Measurements from ENCODE around the gene SPAG17. TPM values are rescaled to one million over a fixed set of nuclear protein-coding genes. Genes with fewer than 3 reads are reported as not detected.

The SPAG17 gene
- total and polyA plus RNA-seq, 2 experiments from 2014 or later, result 0.36 to 1.7 TPM

DNA sequence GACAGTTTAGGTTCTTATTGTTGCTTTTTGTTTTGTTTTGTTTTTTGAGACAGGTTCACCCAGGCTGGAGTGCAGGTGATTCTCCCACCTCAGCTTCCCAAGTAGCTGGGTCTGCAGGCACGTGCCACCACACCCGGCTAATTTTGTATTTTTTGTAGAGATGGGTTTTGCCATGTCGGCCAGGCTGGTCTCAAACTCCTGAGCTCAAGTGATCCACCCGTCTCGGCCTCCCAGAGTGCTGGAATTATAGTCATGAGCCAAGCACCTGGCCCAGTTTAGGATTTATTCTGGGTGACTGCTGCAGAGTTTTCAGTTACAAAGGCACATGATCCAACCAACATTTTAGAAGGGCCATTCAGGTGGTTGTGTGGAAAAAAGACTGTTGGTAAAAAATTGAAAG, 102.0 kb downstream of the SPAG17 start:
- Histone ChIP-seq H4K20me1 (ENCODE audit: insufficient read depth, poor library complexity, severe bottlenecking) (no peaks in the 10 kb centered on the region), H3K79me2 (no peaks in the 10 kb centered on the region), H3K4me3 (no peak overlapping the region), H2AFZ (no peak overlapping the region), H3K9me2 (replicated peaks; ENCODE audit: insufficient read depth) (no peaks in the 10 kb centered on the region), H3K27me3 (no peaks in the 10 kb centered on the region), H3K9me3 (ENCODE audit: low read depth) (no peaks in the 10 kb centered on the region), H3K4me2 (no peak overlapping the region), H3K27ac (no peak overlapping the region), H3K4me1 (ENCODE audit: insufficient read depth) (no peaks in the 10 kb centered on the region), H3K36me3 (replicated peaks; ENCODE audit: insufficient read depth, low read depth) (no peaks in the 10 kb centered on the region)
- DNase-seq (ENCODE audit: low spot score), result no peak
- 94% methylated on average over 5 of the region's 5 CpGs for WGBS (ENCODE audit: low lambda C conversion rate, missing lambda C conversion rate)
- TF ChIP-seq, protein P1, sequence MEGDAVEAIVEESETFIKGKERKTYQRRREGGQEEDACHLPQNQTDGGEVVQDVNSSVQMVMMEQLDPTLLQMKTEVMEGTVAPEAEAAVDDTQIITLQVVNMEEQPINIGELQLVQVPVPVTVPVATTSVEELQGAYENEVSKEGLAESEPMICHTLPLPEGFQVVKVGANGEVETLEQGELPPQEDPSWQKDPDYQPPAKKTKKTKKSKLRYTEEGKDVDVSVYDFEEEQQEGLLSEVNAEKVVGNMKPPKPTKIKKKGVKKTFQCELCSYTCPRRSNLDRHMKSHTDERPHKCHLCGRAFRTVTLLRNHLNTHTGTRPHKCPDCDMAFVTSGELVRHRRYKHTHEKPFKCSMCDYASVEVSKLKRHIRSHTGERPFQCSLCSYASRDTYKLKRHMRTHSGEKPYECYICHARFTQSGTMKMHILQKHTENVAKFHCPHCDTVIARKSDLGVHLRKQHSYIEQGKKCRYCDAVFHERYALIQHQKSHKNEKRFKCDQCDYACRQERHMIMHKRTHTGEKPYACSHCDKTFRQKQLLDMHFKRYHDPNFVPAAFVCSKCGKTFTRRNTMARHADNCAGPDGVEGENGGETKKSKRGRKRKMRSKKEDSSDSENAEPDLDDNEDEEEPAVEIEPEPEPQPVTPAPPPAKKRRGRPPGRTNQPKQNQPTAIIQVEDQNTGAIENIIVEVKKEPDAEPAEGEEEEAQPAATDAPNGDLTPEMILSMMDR (IDR thresholded peaks at IDR 0.05; ENCODE audit: poor library complexity), result no peak
- TF ChIP-seq EZH2 (IDR thresholded peaks at IDR 0.05; ENCODE audit: borderline replicate concordance), result no peak
- TF ChIP-seq EZH2phosphoT487 (IDR thresholded peaks at IDR 0.05; ENCODE audit: low read depth, severe bottlenecking, unreplicated experiment), result no peak

DNA sequence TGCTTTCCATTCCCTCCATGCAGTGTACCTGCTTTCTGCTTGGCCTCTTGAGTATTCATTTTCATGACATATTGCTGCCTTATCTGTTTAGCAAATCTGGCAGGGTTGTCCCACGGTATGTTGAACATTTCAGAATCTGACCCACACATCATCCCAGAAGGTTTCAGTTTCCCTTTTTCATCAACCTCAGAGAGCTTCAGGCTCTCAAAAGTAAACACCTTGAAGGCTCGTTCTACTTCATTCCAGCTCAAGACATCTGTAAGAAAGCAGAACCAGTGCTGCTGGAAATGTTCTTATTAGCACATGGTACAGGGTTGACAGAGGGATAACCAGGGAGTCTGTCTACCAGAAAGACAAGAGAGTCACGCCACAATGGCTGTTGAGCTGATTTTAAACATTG, 103.6 kb downstream of the SPAG17 start:
- H3K4me3 ChIP-seq, result no peak overlapping the region
- H3K27me3 ChIP-seq, result no peaks in the 10 kb centered on the region
- H2AFZ ChIP-seq, result no peak overlapping the region
- H3K4me2 ChIP-seq, result no peak overlapping the region
- 43% methylated on average over 3 of the region's 3 CpGs for WGBS (ENCODE audit: low lambda C conversion rate, missing lambda C conversion rate)
- DNase-seq (ENCODE audit: low spot score), result peak; percentile 28
- no peaks in the 10 kb centered on the region for H3K36me3 ChIP-seq (replicated peaks; ENCODE audit: insufficient read depth, low read depth)
- TF ChIP-seq EZH2phosphoT487 (IDR thresholded peaks at IDR 0.05; ENCODE audit: low read depth, severe bottlenecking, unreplicated experiment) (no peak), EZH2 (IDR thresholded peaks at IDR 0.05; ENCODE audit: borderline replicate concordance) (no peak)
- TF ChIP-seq, protein P1 (IDR thresholded peaks at IDR 0.05; ENCODE audit: poor library complexity), result no peak
- no peaks in the 10 kb centered on the region for H3K9me2 ChIP-seq (replicated peaks; ENCODE audit: insufficient read depth)
- H3K79me2 ChIP-seq, result no peaks in the 10 kb centered on the region
- no peaks in the 10 kb centered on the region for H4K20me1 ChIP-seq (ENCODE audit: insufficient read depth, poor library complexity, severe bottlenecking)
- no peaks in the 10 kb centered on the region for H3K4me1 ChIP-seq (ENCODE audit: insufficient read depth)
- H3K9me3 ChIP-seq (ENCODE audit: low read depth), result no peaks in the 10 kb centered on the region
- H3K27ac ChIP-seq, result no peak overlapping the region

DNA sequence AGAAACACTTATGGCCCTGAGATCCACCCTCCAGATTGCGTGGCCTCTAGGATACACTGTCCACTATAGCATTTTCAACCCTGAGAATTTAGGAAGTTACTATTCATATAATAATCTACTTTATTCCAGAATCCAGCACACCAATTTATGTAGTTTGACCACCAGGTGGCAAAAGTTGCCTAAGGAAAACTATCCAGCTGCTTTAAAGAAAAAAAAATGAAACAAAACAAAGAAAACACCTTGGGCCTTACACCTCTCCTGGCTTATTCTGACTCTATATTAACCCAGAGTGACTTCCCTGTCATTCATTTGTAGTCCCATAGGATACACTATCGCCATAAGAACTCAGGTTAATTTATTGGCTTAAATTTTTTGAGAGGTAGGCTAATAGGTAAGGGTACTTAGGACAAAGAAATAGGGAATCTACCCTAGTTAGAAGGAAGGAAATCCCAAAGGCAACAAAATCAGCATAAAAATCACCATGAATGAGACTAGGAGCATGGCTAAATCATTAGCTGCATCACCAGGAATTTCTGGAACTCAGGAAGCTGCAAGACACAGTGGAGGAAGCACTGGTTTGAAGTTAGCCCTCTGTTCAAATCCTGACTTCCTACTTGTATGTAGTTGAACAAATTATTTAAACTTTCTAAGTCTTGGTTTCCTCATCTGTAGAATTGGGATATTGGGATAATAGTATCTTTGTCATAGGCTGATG, 107.5 kb downstream of the SPAG17 start:
- H3K9me3 ChIP-seq (ENCODE audit: low read depth), result no peaks in the 10 kb centered on the region
- H3K4me1 ChIP-seq (ENCODE audit: insufficient read depth), result no peaks in the 10 kb centered on the region
- no peaks in the 10 kb centered on the region for H4K20me1 ChIP-seq (ENCODE audit: insufficient read depth, poor library complexity, severe bottlenecking)
- H3K27ac ChIP-seq, result no peak overlapping the region
- H3K27me3 ChIP-seq, result no peaks in the 10 kb centered on the region
- H3K36me3 ChIP-seq (replicated peaks; ENCODE audit: insufficient read depth, low read depth), result no peaks in the 10 kb centered on the region
- WGBS (ENCODE audit: low lambda C conversion rate, missing lambda C conversion rate), result 45% methylated on average over 2 of the region's 2 CpGs
- H3K9me2 ChIP-seq (replicated peaks; ENCODE audit: insufficient read depth), result no peaks in the 10 kb centered on the region
- TF ChIP-seq, protein P1 (IDR thresholded peaks at IDR 0.05; ENCODE audit: poor library complexity), result peak; percentile 74
- TF ChIP-seq EZH2 (IDR thresholded peaks at IDR 0.05; ENCODE audit: borderline replicate concordance), result no peak
- TF ChIP-seq EZH2phosphoT487 (IDR thresholded peaks at IDR 0.05; ENCODE audit: low read depth, severe bottlenecking, unreplicated experiment), result no peak
- H3K4me3 ChIP-seq, result no peak overlapping the region
- peak overlapping the region; percentile 11 for H2AFZ ChIP-seq
- no peaks in the 10 kb centered on the region for H3K79me2 ChIP-seq
- peak; percentile 57 for DNase-seq (ENCODE audit: low spot score)
- H3K4me2 ChIP-seq, result no peak overlapping the region

Data from hepatocyte (in vitro differentiated cells).